ENCODE data around the gene NEDD8.

DNA sequence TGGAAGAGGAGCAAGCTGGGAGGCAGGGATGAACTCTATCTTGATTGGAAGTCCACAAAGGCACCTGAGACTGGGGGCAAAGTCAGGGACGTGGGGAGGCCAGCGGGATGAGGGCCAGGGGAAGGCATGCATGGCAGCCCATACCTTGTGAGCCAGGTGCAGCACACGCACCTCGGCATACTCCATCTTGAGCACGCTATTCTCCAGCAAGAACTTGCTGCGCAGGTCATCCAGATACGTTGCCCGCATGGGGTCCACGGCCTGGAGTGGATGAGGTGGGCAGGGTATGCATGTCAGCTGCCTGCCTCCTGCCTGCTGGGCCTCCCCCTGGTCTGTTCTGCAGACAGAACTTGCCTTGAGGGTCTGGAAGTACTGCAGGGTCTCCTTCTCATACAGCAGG lies 35.3 kb upstream of the NEDD8 start:
- TF ChIP-seq, protein P1, sequence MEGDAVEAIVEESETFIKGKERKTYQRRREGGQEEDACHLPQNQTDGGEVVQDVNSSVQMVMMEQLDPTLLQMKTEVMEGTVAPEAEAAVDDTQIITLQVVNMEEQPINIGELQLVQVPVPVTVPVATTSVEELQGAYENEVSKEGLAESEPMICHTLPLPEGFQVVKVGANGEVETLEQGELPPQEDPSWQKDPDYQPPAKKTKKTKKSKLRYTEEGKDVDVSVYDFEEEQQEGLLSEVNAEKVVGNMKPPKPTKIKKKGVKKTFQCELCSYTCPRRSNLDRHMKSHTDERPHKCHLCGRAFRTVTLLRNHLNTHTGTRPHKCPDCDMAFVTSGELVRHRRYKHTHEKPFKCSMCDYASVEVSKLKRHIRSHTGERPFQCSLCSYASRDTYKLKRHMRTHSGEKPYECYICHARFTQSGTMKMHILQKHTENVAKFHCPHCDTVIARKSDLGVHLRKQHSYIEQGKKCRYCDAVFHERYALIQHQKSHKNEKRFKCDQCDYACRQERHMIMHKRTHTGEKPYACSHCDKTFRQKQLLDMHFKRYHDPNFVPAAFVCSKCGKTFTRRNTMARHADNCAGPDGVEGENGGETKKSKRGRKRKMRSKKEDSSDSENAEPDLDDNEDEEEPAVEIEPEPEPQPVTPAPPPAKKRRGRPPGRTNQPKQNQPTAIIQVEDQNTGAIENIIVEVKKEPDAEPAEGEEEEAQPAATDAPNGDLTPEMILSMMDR (IDR thresholded peaks at IDR 0.05): no peak
- TF ChIP-seq POLR2A (IDR thresholded peaks at IDR 0.05): no peak
